K562 (cell line): ENCODE data around the gene UPP1. TPM values are rescaled to one million over a fixed set of nuclear protein-coding genes. Genes with fewer than 3 reads are reported as not detected.

Source experiments
- ELK1 ChIP-seq: sonication (generic); formaldehyde crosslinking; IDR thresholded peaks from 2 replicates; pipeline ENCODE4 v1.8.1; 2022; ENCODE audit warnings: missing genetic modification reagents
- HOXB6 ChIP-seq: fragments of 250-450 bp; sonication (Bioruptor Pico); IDR thresholded peaks from 2 replicates; pipeline ENCODE4 v1.5.1; 2022; ENCODE audit warnings: mild to moderate bottlenecking, borderline replicate concordance
- MTF1 ChIP-seq: fragments of 250-450 bp; sonication (Bioruptor Pico); IDR thresholded peaks from 2 replicates; pipeline ENCODE4 v1.9.0; 2021; ENCODE audit warnings: moderate library complexity, mild to moderate bottlenecking, inconsistent platforms, borderline replicate concordance
- OTX1 ChIP-seq: fragments of 450-650 bp; formaldehyde crosslinking; IDR thresholded peaks from 2 replicates; pipeline ENCODE4 v1.4.0; 2022; ENCODE audit warnings: mild to moderate bottlenecking
- PTRF ChIP-seq: fragments of 450-650 bp; IDR thresholded peaks from 2 replicates; pipeline ENCODE4 v1.6.1; 2016; ENCODE audit warnings: mild to moderate bottlenecking, missing genetic modification characterization, missing compliant biosample characterization
- RREB1 ChIP-seq: fragments of 250-450 bp; sonication (Bioruptor Pico); IDR thresholded peaks from 2 replicates; pipeline ENCODE4 v1.4.0; 2020
- TRIM28 ChIP-seq: fragments of 450-650 bp; IDR thresholded peaks from 2 replicates; pipeline ENCODE4 v1.6.1; 2017
- ZFP36 ChIP-seq: fragments of 150-350 bp; IDR thresholded peaks from 2 replicates; pipeline ENCODE4 v1.6.1; 2018; ENCODE audit warnings: low read length, low read depth; ENCODE audit not compliant: partially characterized antibody
- ZNF561 ChIP-seq: fragments of 450-650 bp; formaldehyde crosslinking; conservative IDR thresholded peaks from 2 replicates; pipeline ENCODE4 v1.4.0; 2020; ENCODE audit warnings: mild to moderate bottlenecking, moderate library complexity
- ZNF699 ChIP-seq: fragments of 250-450 bp; sonication (Bioruptor Pico); IDR thresholded peaks from 2 replicates; pipeline ENCODE4 v1.8.0; 2021; ENCODE audit warnings: mild to moderate bottlenecking, moderate library complexity; ENCODE audit not compliant: insufficient replicate concordance
- ZNF707 ChIP-seq: fragments of 250-450 bp; sonication (Bioruptor Pico); conservative IDR thresholded peaks from 2 replicates; pipeline ENCODE4 v1.8.0; 2022; ENCODE audit warnings: inconsistent platforms, mild to moderate bottlenecking, moderate library complexity
- ZNF830 ChIP-seq: fragments of 250-450 bp; sonication (Bioruptor Pico); IDR thresholded peaks from 2 replicates; pipeline ENCODE4 v1.5.0; 2021; ENCODE audit warnings: mild to moderate bottlenecking
- polyA plus RNA-seq, 8 experiments: library from polyadenylated mRNA; depleted of rRNA in 4 of 8; stranded (reverse) in 5 of 8; unstranded in 3 of 8; fragments of >200 nt; fragmentation: Nextera tagmentation in 2 of 8; fragmentation: Illumina TruSeq in 1 of 8; extraction: Ambion mirVana in 2 of 8; extraction: Trizol in 1 of 8; gene quantifications; 2 replicates each; pipeline versions ENCODE4 v1.2.1 to v1.2.3, GENCODE V29; 2011 to 2014; ENCODE audit warnings: inconsistent platforms in 1 of 8, missing spikeins in 1 of 8
- total RNA-seq, 7 experiments: library from RNA; depleted of rRNA in 6 of 7; stranded (reverse); fragments of >200 nt in 6 of 7; fragmentation: Illumina TruSeq in 2 of 7; extraction: Trizol in 2 of 7; gene quantifications; 2 replicates each; pipeline versions ENCODE4 v1.2.1 to v1.2.3, GENCODE V29; 2011 to 2021; ENCODE audit warnings: low replicate concordance in 1 of 7
- TF ChIP-seq, protein P1 (sequence below): fragments of 450-650 bp; IDR thresholded peaks from 2 replicates; pipeline ENCODE4 v1.6.1; 2016; ENCODE audit warnings: low read depth

UPP1 gene
- total and polyA plus RNA-seq, 9 of the 15 experiments (the other 6 are each of a cell fraction or from before 2014, with no cell fraction given), result 0.38 to 2.4 (median 0.61) TPM

- TF ChIP-seq, protein P1, sequence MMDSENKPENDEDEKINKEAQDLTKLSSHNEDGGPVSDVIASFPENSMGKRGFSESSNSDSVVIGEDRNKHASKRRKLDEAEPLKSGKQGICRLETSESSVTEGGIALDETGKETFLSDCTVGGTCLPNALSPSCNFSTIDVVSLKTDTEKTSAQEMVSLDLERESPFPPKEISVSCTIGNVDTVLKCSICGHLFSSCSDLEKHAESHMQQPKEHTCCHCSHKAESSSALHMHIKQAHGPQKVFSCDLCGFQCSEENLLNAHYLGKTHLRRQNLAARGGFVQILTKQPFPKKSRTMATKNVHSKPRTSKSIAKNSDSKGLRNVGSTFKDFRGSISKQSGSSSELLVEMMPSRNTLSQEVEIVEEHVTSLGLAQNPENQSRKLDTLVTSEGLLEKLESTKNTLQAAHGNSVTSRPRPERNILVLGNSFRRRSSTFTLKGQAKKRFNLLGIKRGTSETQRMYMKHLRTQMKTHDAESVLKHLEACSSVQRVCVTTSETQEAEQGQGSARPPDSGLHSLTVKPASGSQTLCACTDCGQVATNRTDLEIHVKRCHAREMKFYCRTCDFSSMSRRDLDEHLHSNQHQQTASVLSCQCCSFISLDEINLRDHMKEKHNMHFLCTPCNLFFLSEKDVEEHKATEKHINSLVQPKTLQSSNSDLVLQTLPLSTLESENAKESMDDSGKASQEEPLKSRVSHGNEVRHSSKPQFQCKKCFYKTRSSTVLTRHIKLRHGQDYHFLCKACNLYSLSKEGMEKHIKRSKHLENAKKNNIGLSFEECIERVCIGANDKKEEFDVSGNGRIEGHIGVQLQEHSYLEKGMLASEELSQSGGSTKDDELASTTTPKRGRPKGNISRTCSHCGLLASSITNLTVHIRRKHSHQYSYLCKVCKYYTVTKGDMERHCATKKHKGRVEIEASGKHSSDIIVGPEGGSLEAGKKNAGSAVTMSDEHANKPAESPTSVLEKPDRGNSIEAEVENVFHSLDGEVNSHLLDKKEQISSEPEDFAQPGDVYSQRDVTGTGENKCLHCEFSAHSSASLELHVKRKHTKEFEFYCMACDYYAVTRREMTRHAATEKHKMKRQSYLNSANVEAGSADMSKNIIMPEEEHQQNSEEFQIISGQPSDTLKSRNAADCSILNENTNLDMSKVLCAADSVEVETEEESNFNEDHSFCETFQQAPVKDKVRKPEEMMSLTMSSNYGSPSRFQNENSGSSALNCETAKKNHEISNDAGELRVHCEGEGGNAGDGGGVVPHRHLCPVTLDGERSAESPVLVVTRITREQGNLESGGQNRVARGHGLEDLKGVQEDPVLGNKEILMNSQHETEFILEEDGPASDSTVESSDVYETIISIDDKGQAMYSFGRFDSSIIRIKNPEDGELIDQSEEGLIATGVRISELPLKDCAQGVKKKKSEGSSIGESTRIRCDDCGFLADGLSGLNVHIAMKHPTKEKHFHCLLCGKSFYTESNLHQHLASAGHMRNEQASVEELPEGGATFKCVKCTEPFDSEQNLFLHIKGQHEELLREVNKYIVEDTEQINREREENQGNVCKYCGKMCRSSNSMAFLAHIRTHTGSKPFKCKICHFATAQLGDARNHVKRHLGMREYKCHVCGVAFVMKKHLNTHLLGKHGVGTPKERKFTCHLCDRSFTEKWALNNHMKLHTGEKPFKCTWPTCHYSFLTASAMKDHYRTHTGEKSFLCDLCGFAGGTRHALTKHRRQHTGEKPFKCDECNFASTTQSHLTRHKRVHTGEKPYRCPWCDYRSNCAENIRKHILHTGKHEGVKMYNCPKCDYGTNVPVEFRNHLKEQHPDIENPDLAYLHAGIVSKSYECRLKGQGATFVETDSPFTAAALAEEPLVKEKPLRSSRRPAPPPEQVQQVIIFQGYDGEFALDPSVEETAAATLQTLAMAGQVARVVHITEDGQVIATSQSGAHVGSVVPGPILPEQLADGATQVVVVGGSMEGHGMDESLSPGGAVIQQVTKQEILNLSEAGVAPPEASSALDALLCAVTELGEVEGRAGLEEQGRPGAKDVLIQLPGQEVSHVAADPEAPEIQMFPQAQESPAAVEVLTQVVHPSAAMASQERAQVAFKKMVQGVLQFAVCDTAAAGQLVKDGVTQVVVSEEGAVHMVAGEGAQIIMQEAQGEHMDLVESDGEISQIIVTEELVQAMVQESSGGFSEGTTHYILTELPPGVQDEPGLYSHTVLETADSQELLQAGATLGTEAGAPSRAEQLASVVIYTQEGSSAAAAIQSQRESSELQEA, result no peak
- TF ChIP-seq ZNF707 (CRISPR knock-in tag) (no peak), OTX1 (CRISPR knock-in tag) (no peak), PTRF (tag) (no peak), ZNF830 (CRISPR knock-in tag) (no peak), TRIM28 (no peak), HOXB6 (CRISPR knock-in tag) (no peak), ZFP36 (no peak), ELK1 (CRISPR knock-in tag) (no peak), RREB1 (no peak), MTF1 (no peak), ZNF561 (CRISPR knock-in tag) (no peak), ZNF699 (CRISPR knock-in tag) (no peak)
These were observed 21.0 kb downstream of the UPP1 start (continued) for GRCh38 chr7:48109848-48110663.
